GM21515 (cell line): ENCODE measurements around the gene ULBP2.
"Not testable (repeated sequence)": the region's sequence is repeated elsewhere in the genome, so short reads cannot be mapped to it uniquely, and the experiment has no call there.

Experiments
- ATAC-seq: cut with Tn5 transposase; IDR thresholded peaks from one replicate; pipeline ENCODE4 v1.9.1; 2021; ENCODE audit not compliant: unreplicated experiment

Gene ULBP2

GRCh38 chr6:149908480-149908879, 33.3 kb upstream of the ULBP2 start:
- ATAC-seq, result not testable (repeated sequence)

DNA sequence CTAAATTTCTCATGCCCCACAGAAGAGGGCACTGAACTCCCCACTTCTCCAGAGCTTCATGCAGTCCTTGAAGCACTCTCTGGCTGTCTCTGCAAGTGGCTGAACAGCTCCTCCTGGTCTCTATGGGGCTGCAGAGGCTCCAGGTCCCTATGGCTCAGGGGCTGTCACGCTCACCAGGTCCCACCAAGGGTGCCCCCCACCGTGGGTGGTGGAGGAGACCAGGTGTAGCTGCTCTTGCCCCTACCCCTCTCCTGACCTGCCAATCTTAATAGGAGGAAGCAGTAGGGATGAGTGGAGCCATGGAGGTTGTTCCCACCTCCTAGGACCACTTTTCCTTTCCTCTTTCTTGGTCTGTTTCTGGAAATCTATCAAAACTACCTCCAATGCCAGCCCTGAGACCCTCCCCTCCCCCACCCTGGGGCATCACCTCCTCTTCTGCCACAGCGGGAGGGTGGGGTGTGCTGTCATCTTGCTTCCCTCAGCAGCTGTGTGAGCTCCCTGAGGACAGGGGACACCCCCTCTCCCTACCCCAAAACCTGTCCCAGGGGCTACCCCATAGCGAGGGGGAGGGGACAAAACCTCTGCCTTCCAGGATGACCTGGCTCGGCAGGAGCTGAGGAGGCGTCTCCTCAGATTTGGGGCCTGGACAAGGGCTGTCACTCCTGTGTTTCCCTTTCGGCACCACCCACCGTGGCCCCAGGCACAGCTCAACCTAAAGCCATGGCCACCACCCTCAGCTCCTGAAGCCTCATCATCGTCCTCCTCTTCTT, 31.9 kb upstream of the ULBP2 start:
- ATAC-seq, result no peak

- ATAC-seq, result no peak
Measured at GRCh38 chr6:149910721-149911151, 31.1 kb upstream of the ULBP2 start.

GRCh38 chr6:149912680-149913079, 29.1 kb upstream of the ULBP2 start:
- not testable (repeated sequence) for ATAC-seq

DNA sequence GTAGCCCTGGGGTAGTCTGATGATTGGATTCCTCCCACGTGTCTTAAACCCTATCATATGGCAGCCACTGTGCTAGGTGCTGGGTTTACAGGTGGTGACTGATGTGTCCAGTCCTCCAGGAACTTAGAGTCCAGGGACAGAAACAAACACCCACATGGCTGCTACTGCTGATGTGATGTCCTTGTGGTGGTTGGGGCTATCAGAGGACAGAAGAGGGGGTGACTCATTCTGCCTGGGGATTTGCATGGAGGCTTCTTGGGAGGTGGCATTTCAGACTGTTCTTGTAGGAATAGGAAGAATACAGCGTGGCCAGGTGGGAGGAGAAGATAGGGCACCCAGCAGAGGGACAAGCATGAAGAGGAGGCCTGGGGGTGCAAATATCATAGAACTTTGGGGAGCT, 28.7 kb upstream of the ULBP2 start:
- no peak for ATAC-seq

DNA sequence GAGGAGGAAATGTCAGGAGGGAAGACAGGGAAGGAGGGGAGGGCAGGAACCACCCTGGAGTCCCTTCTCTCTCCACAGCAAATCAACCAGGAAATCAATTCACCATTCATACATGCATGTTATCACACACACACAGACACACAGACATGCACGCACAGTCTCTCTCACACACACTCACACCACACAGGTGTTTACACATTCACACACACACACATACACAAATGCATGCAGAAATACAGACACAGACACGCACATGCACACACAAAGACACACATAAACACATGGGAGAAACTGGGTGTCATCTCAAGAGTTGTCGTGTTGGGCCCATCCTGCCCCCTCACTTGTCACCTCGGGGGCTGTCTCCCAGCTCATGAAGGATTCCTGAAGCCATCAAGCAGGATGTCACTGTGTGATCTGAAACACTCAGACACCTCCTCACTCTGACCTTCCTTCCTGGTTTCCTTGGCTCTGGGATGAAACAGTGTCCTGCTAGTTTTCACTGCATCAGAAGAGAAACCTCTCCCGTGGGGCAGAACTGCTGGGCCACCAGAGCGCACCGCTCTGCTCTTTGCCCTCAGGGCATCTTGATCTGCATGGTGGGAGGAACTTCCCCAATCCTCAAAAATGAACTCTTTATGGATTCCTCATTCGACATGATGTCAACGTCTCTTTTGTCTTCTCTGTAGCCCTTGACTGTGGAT, 28.1 kb upstream of the ULBP2 start:
- no peak for ATAC-seq

DNA sequence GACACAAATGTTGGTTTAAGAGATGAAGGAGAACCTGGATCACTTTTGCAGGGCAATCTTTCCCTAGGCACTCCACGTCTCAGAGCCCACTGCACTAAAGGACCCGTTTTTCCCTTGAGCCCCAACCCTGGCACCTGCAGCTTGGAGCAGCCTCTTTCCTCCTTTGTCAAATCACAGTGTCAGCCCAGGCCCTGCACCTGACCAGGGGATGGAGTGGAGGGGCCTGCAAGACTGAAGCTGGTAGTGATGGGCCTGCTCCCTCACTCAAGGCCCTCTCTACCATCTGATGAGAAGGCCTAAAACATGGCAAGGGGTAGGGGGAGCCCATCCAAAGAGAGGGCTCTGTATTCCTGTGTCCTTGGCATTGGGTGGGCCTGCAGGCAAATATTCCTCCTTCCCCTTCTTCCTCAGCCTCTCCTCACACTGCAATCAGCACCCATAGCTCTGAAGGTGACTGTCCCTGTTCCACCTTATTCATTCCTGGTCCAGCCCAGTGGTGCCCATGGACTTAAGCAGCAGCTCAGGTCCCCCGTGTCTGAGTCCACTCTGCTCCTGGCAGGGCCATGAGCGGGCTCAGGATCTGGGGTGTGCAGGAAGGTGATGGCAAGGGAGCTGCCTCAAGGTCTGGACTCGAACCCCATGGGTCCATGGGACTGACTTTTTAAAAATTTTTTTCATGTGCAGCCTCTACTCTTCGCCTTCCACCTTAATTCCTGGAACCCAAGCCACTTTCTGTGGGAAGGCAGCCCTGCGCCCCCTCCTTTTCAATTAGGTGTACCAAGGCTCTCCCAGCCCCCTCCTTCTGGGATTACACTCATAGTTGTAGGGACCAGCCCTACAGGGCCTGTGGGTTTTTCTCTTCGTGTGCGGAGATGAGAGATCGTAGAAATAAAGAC, 25.6 kb upstream of the ULBP2 start:
- ATAC-seq, result no peak

- ATAC-seq, result no peak
Measured at GRCh38 chr6:149917679-149918078, 24.1 kb upstream of the ULBP2 start.

GRCh38 chr6:149918151-149918905, 23.5 kb upstream of the ULBP2 start:
- no peak for ATAC-seq

DNA sequence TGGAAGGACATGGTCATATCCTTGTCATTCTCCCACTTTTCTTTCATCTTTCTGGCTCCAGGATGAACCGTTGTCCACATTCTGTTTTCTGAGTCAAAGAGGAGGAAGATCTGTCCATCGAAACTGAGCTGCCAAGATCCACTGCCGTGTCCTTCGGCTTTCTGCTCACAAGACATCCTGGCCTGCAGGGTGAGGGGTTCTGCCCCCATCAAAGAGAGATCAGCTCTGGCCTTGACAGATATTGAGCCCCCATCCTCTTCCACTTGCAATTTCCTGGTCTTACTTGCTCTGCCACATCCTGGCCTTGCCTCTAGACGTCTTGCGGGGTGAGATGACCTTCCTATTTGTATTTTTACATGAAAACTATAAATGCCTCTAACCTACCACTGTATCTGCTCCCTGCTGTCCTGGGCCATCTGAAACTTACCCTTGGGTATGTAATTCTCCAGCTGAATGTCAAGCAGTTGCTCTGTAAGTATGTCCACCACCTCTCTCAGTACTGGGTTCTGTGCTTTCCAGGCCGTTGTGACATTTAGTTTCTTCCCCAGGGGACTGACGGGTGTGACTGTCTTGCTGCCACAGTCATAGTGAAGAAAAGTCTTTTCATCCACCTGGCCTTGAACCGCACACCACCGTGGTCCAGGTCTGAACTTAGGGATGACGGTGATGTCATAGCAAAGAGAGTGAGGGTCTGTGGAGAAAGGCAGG, 22.5 kb upstream of the ULBP2 start:
- ATAC-seq, result not testable (repeated sequence)

GRCh38 chr6:149919834-149920225, 22.0 kb upstream of the ULBP2 start:
- no peak for ATAC-seq

DNA sequence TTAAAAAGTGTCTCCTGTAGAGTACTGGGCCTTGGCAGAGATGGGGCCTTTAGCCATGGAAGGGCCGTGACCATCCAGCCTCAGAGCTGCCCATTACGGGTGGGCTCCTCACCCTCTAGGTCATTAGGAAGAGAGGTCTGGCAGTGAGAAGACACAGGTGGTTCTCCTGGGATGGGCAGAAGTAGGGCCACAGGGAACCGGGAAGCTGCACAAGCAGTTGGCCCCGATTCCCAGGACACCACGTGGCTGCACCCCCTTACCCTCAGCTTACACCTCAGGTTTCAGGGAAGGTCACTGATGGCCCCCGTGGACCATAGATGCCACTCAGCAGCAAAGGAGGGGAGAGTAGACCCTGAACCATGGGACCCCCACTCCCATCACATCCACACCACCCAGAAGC, 20.5 kb upstream of the ULBP2 start:
- no peak for ATAC-seq

GRCh38 chr6:149922091-149922490, 19.7 kb upstream of the ULBP2 start:
- ATAC-seq, result not testable (repeated sequence)

DNA sequence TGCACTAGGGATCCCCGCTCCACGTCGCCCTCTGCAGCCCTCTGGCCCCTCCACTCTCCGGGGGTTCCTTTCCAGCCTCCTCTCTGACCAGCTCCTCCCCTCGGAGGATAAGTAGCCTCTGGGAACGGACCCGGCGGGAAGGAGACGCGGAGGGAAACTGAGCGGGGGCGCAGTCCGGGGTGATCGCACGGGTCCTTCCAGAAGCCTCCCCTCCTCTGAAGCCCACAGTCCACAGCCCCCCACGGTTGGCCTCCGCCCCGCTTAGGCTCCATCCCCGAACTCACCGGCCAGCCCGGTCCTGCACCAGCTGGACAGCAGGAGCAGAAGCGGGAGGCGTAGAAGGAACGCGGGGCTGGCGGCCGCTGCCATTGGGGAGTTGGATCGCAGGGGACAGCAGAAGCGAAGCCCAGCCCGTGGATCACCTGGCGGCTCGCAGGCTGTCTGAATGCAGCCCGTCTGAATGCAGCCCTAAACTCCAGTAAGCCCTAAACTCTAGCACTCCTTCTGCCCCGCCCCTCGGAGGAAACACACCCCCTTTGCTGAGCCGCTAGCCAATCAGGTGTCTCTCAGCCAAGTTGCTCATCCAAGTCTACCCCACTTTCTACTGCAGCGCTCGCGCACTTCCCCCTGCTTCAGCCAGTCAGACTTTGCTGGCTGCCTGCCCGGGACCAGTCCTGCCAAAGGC, 19.0 kb upstream of the ULBP2 start, which contains the start of gene RAET1G:
Gene RAET1G (minus strand): TSS at position 480 of the 685 bp plus-strand sequence. CDS start 111 bp downstream, at position 369.
- no peak for ATAC-seq

- no peak for ATAC-seq
Measured at GRCh38 chr6:149923327-149923986, 18.4 kb upstream of the ULBP2 start.

DNA sequence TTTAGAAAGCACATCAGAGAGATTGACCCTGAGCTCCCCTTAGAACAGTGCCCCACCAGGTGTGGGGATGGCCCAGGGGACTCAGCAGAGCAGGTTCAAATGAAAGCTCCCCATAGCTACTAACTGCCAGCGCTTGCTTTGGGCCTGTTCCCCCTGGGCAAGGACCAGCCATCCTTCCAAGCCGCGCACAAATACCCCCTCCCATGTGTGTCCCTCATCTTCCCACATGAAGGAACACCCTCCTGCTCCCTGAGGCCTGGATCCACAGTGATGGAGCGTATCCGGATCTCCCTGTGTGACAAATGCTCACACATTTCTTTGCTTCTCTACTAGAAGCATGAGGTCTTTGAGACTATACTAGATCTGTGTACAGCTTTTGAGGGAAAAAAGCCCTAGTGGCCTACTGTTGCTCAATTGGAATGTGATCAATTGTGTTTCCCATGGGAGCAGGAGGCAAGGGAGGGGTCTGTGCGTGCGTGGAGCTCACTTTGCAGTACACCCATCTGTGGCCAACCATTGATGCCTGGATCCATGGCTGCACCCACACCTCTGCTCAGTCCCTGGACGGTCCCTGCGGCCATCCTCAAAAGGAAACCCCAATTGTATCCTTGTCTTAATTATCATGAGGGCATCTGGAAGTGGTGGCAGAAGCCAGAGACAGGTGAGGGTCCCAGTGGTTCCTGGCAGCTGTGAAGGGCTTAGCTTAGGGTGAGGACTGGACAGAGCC, 17.4 kb upstream of the ULBP2 start:
- no peak for ATAC-seq

DNA sequence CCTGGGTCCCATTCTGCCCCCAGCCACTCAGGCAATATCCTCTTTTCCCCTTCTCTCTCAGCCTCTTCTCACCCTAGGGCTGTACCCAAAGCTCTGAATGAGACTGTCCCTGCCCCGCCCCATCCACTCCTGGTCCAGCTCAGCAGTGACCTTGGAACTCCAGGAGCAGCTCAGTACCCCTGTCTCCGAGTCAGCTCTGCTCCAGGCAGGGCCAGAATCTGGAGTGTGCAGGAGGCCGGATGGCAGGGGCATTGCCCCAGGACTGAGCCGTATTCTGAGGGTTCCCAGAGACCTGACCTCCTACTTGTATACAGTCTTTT, 16.9 kb upstream of the ULBP2 start:
- no peak for ATAC-seq

- no peak for ATAC-seq
Measured at GRCh38 chr6:149925253-149925973, 16.4 kb upstream of the ULBP2 start.
